Measurements from ENCODE around the gene RAB11FIP4.

The RAB11FIP4 gene

DNA sequence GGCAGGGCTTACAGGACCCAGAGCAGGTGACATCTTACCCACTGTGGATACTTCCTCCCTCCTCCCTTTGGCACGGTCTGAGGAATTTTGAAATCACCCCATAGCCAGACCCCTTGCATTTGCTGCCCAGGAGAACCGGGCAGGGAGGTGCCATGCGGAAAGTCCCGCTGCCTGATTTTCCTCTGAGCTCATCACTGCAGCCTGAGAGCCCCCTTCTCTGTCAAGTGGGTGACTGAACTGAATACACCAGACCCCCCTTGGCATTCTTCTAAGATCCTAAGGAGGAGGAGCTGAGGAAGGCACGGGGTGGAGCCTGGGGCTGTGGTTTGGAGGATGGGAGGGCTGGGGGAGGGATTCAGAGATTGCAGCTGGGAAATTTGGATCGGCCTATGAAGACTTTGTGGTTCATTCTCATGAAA, 173.4 kb downstream of the RAB11FIP4 start:
- H3K36me3 ChIP-seq (ENCODE audit: low read length) = no peaks in the 10 kb centered on the region
- no peaks in the 10 kb centered on the region for H3K27me3 ChIP-seq (ENCODE audit: low read length)
- no peak overlapping the region for H3K9ac ChIP-seq (ENCODE audit: low read length)
- H4K20me1 ChIP-seq (ENCODE audit: low read depth, low read length) = no peaks in the 10 kb centered on the region
- H3K9me2 ChIP-seq (replicated peaks; ENCODE audit: insufficient read depth, low read length) = no peaks in the 10 kb centered on the region
- TF ChIP-seq EZH2phosphoT487 (conservative IDR thresholded peaks at IDR 0.05; ENCODE audit: low read length) = no peak
- TF ChIP-seq, protein P1, sequence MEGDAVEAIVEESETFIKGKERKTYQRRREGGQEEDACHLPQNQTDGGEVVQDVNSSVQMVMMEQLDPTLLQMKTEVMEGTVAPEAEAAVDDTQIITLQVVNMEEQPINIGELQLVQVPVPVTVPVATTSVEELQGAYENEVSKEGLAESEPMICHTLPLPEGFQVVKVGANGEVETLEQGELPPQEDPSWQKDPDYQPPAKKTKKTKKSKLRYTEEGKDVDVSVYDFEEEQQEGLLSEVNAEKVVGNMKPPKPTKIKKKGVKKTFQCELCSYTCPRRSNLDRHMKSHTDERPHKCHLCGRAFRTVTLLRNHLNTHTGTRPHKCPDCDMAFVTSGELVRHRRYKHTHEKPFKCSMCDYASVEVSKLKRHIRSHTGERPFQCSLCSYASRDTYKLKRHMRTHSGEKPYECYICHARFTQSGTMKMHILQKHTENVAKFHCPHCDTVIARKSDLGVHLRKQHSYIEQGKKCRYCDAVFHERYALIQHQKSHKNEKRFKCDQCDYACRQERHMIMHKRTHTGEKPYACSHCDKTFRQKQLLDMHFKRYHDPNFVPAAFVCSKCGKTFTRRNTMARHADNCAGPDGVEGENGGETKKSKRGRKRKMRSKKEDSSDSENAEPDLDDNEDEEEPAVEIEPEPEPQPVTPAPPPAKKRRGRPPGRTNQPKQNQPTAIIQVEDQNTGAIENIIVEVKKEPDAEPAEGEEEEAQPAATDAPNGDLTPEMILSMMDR (IDR thresholded peaks at IDR 0.05; ENCODE audit: insufficient read depth, low read length, poor library complexity, severe bottlenecking) = no peak
- H3K4me3 ChIP-seq (ENCODE audit: insufficient read depth, low read length, poor library complexity, severe bottlenecking) = no peak overlapping the region
- H3F3A ChIP-seq (ENCODE audit: insufficient read depth) = no peaks in the 10 kb centered on the region
- H3K9me3 ChIP-seq (ENCODE audit: insufficient read depth, low read length) = no peaks in the 10 kb centered on the region
- no peak overlapping the region for H2AFZ ChIP-seq (ENCODE audit: low read depth, low read length, severe bottlenecking)
- H3K27ac ChIP-seq (ENCODE audit: low read depth, low read length) = no peak overlapping the region
- H3K79me2 ChIP-seq (ENCODE audit: insufficient read depth, low read length) = no peaks in the 10 kb centered on the region
- no peak overlapping the region for H3K4me2 ChIP-seq (ENCODE audit: low read depth, low read length, poor library complexity, severe bottlenecking)

DNA sequence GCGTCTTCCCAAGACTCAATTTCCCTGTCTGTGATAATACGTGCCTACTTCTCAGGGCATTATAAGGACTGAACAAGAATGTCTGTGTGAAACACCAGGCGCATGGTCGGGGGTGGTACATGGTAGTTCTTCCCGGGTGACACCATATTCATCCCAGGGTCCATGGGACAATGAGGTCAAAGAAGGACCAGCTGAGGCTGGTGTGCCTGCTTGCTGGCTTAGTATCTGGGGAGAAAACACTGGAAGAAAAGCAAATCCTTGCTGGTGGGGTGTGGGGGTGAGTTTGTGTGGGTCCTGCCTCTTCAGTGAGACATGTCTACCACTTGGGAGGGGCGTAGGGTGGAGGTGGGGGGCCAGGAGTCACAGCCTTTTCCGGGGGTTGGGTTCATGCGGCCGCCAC, 174.2 kb downstream of the RAB11FIP4 start:
- Histone ChIP-seq H3K79me2 (ENCODE audit: insufficient read depth, low read length) (no peaks in the 10 kb centered on the region), H3K36me3 (ENCODE audit: low read length) (no peaks in the 10 kb centered on the region), H2AFZ (ENCODE audit: low read depth, low read length, severe bottlenecking) (no peak overlapping the region), H3K4me2 (ENCODE audit: low read depth, low read length, poor library complexity, severe bottlenecking) (no peak overlapping the region), H3K9ac (ENCODE audit: low read length) (no peak overlapping the region), H3K27ac (ENCODE audit: low read depth, low read length) (no peak overlapping the region), H3K9me3 (ENCODE audit: insufficient read depth, low read length) (no peaks in the 10 kb centered on the region), H3K9me2 (replicated peaks; ENCODE audit: insufficient read depth, low read length) (no peaks in the 10 kb centered on the region), H3K4me3 (ENCODE audit: insufficient read depth, low read length, poor library complexity, severe bottlenecking) (no peak overlapping the region), H4K20me1 (ENCODE audit: low read depth, low read length) (no peaks in the 10 kb centered on the region), H3F3A (ENCODE audit: insufficient read depth) (no peaks in the 10 kb centered on the region), H3K27me3 (ENCODE audit: low read length) (no peaks in the 10 kb centered on the region)
- TF ChIP-seq, protein P1 (IDR thresholded peaks at IDR 0.05; ENCODE audit: insufficient read depth, low read length, poor library complexity, severe bottlenecking) = no peak
- TF ChIP-seq EZH2phosphoT487 (conservative IDR thresholded peaks at IDR 0.05; ENCODE audit: low read length) = no peak

DNA sequence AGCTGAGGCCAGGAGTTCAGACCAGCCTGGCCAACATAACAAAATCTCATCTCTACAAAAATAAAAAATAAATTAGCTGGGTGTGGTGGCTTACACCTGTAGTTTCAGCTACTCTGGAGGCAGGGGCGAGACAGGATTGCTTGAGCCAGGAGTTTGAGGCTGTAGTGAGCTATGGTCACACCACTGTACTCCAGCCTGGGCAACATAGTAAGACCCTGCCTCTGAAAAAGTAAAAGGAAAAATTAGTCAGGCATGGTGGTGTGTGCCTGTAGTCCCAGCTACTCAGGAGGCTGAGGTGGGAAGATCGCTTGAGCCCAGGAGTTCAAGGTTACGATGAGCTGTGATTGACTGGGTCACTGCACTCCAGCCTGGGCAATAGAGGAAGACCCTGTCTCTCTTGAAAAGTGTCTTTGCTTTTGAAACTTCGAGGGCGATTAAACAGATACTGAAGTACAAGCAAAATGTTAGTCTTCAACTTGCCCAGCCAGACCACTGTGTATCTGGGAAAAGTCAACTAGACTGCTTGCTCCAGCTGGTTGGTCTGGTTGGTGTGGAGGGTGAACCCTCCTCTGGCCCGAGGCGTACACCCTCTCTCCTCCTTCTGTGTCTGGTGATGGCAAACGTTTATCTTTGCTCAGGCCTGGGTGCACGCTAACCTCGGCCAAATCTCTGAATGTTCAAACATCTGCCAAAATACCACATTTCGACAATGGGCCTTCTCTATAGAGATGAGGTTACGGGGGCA, 174.9 kb downstream of the RAB11FIP4 start:
- Histone ChIP-seq H2AFZ (ENCODE audit: low read depth, low read length, severe bottlenecking) (no peak overlapping the region), H3K9ac (ENCODE audit: low read length) (no peak overlapping the region), H3K36me3 (ENCODE audit: low read length) (no peaks in the 10 kb centered on the region), H3K79me2 (ENCODE audit: insufficient read depth, low read length) (no peaks in the 10 kb centered on the region), H4K20me1 (ENCODE audit: low read depth, low read length) (no peaks in the 10 kb centered on the region), H3K9me2 (replicated peaks; ENCODE audit: insufficient read depth, low read length) (no peaks in the 10 kb centered on the region), H3F3A (ENCODE audit: insufficient read depth) (no peaks in the 10 kb centered on the region), H3K9me3 (ENCODE audit: insufficient read depth, low read length) (no peaks in the 10 kb centered on the region), H3K27me3 (ENCODE audit: low read length) (no peaks in the 10 kb centered on the region), H3K4me3 (ENCODE audit: insufficient read depth, low read length, poor library complexity, severe bottlenecking) (no peak overlapping the region), H3K27ac (ENCODE audit: low read depth, low read length) (no peak overlapping the region), H3K4me2 (ENCODE audit: low read depth, low read length, poor library complexity, severe bottlenecking) (no peak overlapping the region)
- TF ChIP-seq, protein P1 (IDR thresholded peaks at IDR 0.05; ENCODE audit: insufficient read depth, low read length, poor library complexity, severe bottlenecking) = no peak
- TF ChIP-seq EZH2phosphoT487 (conservative IDR thresholded peaks at IDR 0.05; ENCODE audit: low read length) = no peak
